Glutamatergic neuron (in vitro differentiated cells): ENCODE results near the gene SOX4. TPM values are rescaled to one million over a fixed set of nuclear protein-coding genes. Genes with fewer than 3 reads are reported as not detected.

ENCODE experiments used
- DNase-seq: peaks from one replicate; pipeline ENCODE4 v3.0.0; 2022
- H3K27ac Mint-ChIP-seq: one replicate; pipeline ENCODE4 v1.8.0; 2020; ENCODE audit warnings: mild to moderate bottlenecking, mixed read lengths, inconsistent platforms; ENCODE audit not compliant: unreplicated experiment
- H3K27me3 Mint-ChIP-seq: one replicate; pipeline ENCODE4 v1.8.0; 2020; ENCODE audit warnings: mild to moderate bottlenecking, moderate library complexity, mixed read lengths, inconsistent platforms; ENCODE audit not compliant: unreplicated experiment
- H3K36me3 Mint-ChIP-seq: one replicate; pipeline ENCODE4 v1.8.0; 2020; ENCODE audit warnings: mild to moderate bottlenecking, mixed read lengths, inconsistent platforms; ENCODE audit not compliant: unreplicated experiment
- H3K4me1 Mint-ChIP-seq: one replicate; pipeline ENCODE4 v1.8.0; 2020; ENCODE audit warnings: mild to moderate bottlenecking, low read depth, mixed read lengths, inconsistent platforms; ENCODE audit not compliant: unreplicated experiment
- H3K4me3 Mint-ChIP-seq: one replicate; pipeline ENCODE4 v1.8.0; 2020; ENCODE audit warnings: mild to moderate bottlenecking, mixed read lengths, inconsistent platforms; ENCODE audit not compliant: unreplicated experiment
- H3K9me3 Mint-ChIP-seq: one replicate; pipeline ENCODE4 v1.8.0; 2020; ENCODE audit warnings: mild to moderate bottlenecking, moderate library complexity, mixed read lengths, inconsistent platforms; ENCODE audit not compliant: unreplicated experiment
- CTCF ChIP-seq: fragments of 200-600 bp; sonication (generic); IDR thresholded peaks from one replicate; pipeline ENCODE4 v1.5.0; 2021; ENCODE audit not compliant: partially characterized antibody, unreplicated experiment
- total RNA-seq: library from RNA; stranded (reverse); fragmentation: NEBNext Ultra II Directional; extraction: Animal tissue kit (Norgen Biotek cat#: 25700); gene quantifications from one replicate; pipeline ENCODE4 v1.2.1, GENCODE V29; 2021; ENCODE audit not compliant: unreplicated experiment

The SOX4 gene
- total RNA-seq, 1 donor from 2014 or later: 269 TPM

GRCh38 chr6:21592953-21593352, 598 bp upstream of the SOX4 start:
- Mint-ChIP-seq H3K4me3 (no peak overlapping the region), H3K4me1 (peaks cover 4% of the 10 kb centered on the region), H3K27me3 (peaks cover 36% of the 10 kb centered on the region), H3K36me3 (peaks cover 7% of the 10 kb centered on the region), H3K27ac (no peak overlapping the region), H3K9me3 (peaks cover 32% of the 10 kb centered on the region)
- no peak for TF ChIP-seq CTCF
- DNase-seq: no peak

- no peak for DNase-seq
- Mint-ChIP-seq H3K27ac (no peak overlapping the region), H3K9me3 (peaks cover 28% of the 10 kb centered on the region), H3K4me1 (peaks cover 8% of the 10 kb centered on the region), H3K36me3 (peaks cover 16% of the 10 kb centered on the region), H3K4me3 (no peak overlapping the region), H3K27me3 (peaks cover 28% of the 10 kb centered on the region)
- TF ChIP-seq CTCF: no peak
Observed at GRCh38 chr6:21593927-21594415, 420 bp downstream of the SOX4 start.

GRCh38 chr6:21594416-21595281, 1.1 kb downstream of the SOX4 start:
- peaks cover 14% of the 10 kb centered on the region for H3K4me1 Mint-ChIP-seq
- DNase-seq: peak; percentile 30

GRCh38 chr6:21595285-21596144, 2.0 kb downstream of the SOX4 start:
- peak overlapping the region; percentile 96 for H3K27ac Mint-ChIP-seq
- peaks cover 36% of the 10 kb centered on the region for H3K9me3 Mint-ChIP-seq
- H3K4me1 Mint-ChIP-seq: peaks cover 16% of the 10 kb centered on the region
- peak overlapping the region; percentile 97 for H3K4me3 Mint-ChIP-seq
- no peak for TF ChIP-seq CTCF
- H3K27me3 Mint-ChIP-seq: peaks cover 22% of the 10 kb centered on the region
- no peak for DNase-seq
- H3K36me3 Mint-ChIP-seq: peaks cover 16% of the 10 kb centered on the region

More at GRCh38 chr6:21594416-21595281, 1.1 kb downstream of the SOX4 start:
- Mint-ChIP-seq H3K27ac (peak overlapping the region; percentile 98), H3K9me3 (peaks cover 30% of the 10 kb centered on the region), H3K27me3 (peaks cover 24% of the 10 kb centered on the region), H3K36me3 (peaks cover 16% of the 10 kb centered on the region), H3K4me3 (peak overlapping the region; percentile 94)
- TF ChIP-seq CTCF: no peak
